Measurements from ENCODE around the gene HOXB5. TPM values are rescaled to one million over a fixed set of nuclear protein-coding genes. Genes with fewer than 3 reads are reported as not detected.

The HOXB5 gene
- total RNA-seq, 1 donor from 2014 or later, result 2.1 TPM

- Mint-ChIP-seq H3K27ac (peak overlapping the region; percentile 71), H3K36me3 (ENCODE audit: insufficient read depth) (no peaks in the 10 kb centered on the region), H3K27me3 (peaks cover 99% of the 10 kb centered on the region), H3K4me3 (ENCODE audit: low read depth) (peak overlapping the region; percentile 62), H3K9me3 (ENCODE audit: low read depth) (no peaks in the 10 kb centered on the region), H3K4me1 (ENCODE audit: low read depth) (peaks cover 10% of the 10 kb centered on the region)
- no peak for DNase-seq (ENCODE audit: low spot score, unreplicated experiment)
- no peak for TF ChIP-seq CTCF (IDR thresholded peaks at IDR 0.05; ENCODE audit: unreplicated experiment)
Measured at GRCh38 chr17:48597778-48598631, 4.4 kb upstream of the HOXB5 start.

- H3K27ac Mint-ChIP-seq, result peak overlapping the region; percentile 45
- H3K9me3 Mint-ChIP-seq (ENCODE audit: low read depth), result no peaks in the 10 kb centered on the region
- H3K36me3 Mint-ChIP-seq (ENCODE audit: insufficient read depth), result no peaks in the 10 kb centered on the region
- no peak for DNase-seq (ENCODE audit: low spot score, unreplicated experiment)
- no peak for TF ChIP-seq CTCF (IDR thresholded peaks at IDR 0.05; ENCODE audit: unreplicated experiment)
- H3K4me1 Mint-ChIP-seq (ENCODE audit: low read depth), result peaks cover 10% of the 10 kb centered on the region
- peaks cover 99% of the 10 kb centered on the region for H3K27me3 Mint-ChIP-seq
- peak overlapping the region; percentile 62 for H3K4me3 Mint-ChIP-seq (ENCODE audit: low read depth)
Measured at GRCh38 chr17:48597528-48597777, 3.9 kb upstream of the HOXB5 start.

- no peak for DNase-seq (ENCODE audit: low spot score, unreplicated experiment)
Measured at GRCh38 chr17:48596735-48597527, 3.4 kb upstream of the HOXB5 start.

GRCh38 chr17:48596000-48596734 lies 2.6 kb upstream of the HOXB5 start:
- peaks cover 99% of the 10 kb centered on the region for H3K27me3 Mint-ChIP-seq
- peak overlapping the region; percentile 35 for H3K27ac Mint-ChIP-seq
- DNase-seq (ENCODE audit: low spot score, unreplicated experiment), result no peak
- H3K4me1 Mint-ChIP-seq (ENCODE audit: low read depth), result peaks cover 7% of the 10 kb centered on the region
- H3K4me3 Mint-ChIP-seq (ENCODE audit: low read depth), result peak overlapping the region; percentile 62
- H3K36me3 Mint-ChIP-seq (ENCODE audit: insufficient read depth), result no peaks in the 10 kb centered on the region
- no peak for TF ChIP-seq CTCF (IDR thresholded peaks at IDR 0.05; ENCODE audit: unreplicated experiment)
- no peaks in the 10 kb centered on the region for H3K9me3 Mint-ChIP-seq (ENCODE audit: low read depth)

More at GRCh38 chr17:48596735-48597527, 3.4 kb upstream of the HOXB5 start:
- Mint-ChIP-seq H3K27ac (peak overlapping the region; percentile 1), H3K36me3 (ENCODE audit: insufficient read depth) (no peaks in the 10 kb centered on the region), H3K27me3 (peaks cover 99% of the 10 kb centered on the region), H3K9me3 (ENCODE audit: low read depth) (no peaks in the 10 kb centered on the region), H3K4me1 (ENCODE audit: low read depth) (peaks cover 9% of the 10 kb centered on the region), H3K4me3 (ENCODE audit: low read depth) (peak overlapping the region; percentile 62)
- no peak for TF ChIP-seq CTCF (IDR thresholded peaks at IDR 0.05; ENCODE audit: unreplicated experiment)

All from progenitor cell of endocrine pancreas (in vitro differentiated cells).